Neural cell (in vitro differentiated cells): ENCODE results near the gene SIGLEC15. TPM values are rescaled to one million over a fixed set of nuclear protein-coding genes. Genes with fewer than 3 reads are reported as not detected.

Experiments
- H2AFZ ChIP-seq: fragments of 200-600, 300-800 bp; sonication (generic), shearing (Covaris generic); 2 replicates; pipeline ENCODE4 v1.6.0; 2014; ENCODE audit warnings: low read depth, mild to moderate bottlenecking, antibody characterized with exemption, low read length, moderate library complexity
- H3F3A ChIP-seq: fragments of 200-600 bp; shearing (Covaris generic); 2 replicates; pipeline ENCODE4 v1.6.1; 2016; ENCODE audit warnings: mild to moderate bottlenecking, moderate library complexity, mixed read lengths, antibody characterized with exemption, low read length; ENCODE audit not compliant: insufficient read depth, poor library complexity, severe bottlenecking
- H3K27ac ChIP-seq: fragments of 200-600, 300-800 bp; sonication (generic), shearing (Covaris generic); 2 replicates; pipeline ENCODE4 v1.5.1; 2014; ENCODE audit warnings: mild to moderate bottlenecking, low read length, moderate library complexity
- H3K27me3 ChIP-seq: fragments of 300-800, 200-600 bp; sonication (generic), shearing (Covaris generic); 2 replicates; pipeline ENCODE4 v1.6.0; 2014; ENCODE audit warnings: mild to moderate bottlenecking, low read depth, low read length, moderate library complexity; ENCODE audit not compliant: insufficient read depth
- H3K36me3 ChIP-seq: fragments of 300-800, 200-600 bp; sonication (generic), shearing (Covaris generic); 2 replicates; pipeline ENCODE4 v1.5.1; 2014; ENCODE audit warnings: mild to moderate bottlenecking, antibody characterized with exemption, low read length, moderate library complexity; ENCODE audit not compliant: insufficient read depth
- H3K4me2 ChIP-seq: fragments of 300-800, 200-600 bp; sonication (generic), shearing (Covaris generic); 2 replicates; pipeline ENCODE4 v1.6.0; 2014; ENCODE audit warnings: mild to moderate bottlenecking, low read length
- H3K4me3 ChIP-seq: fragments of 300-800, 200-600 bp; sonication (generic), shearing (Covaris generic); 2 replicates; pipeline ENCODE4 v1.5.1; 2014; ENCODE audit warnings: mild to moderate bottlenecking, low read length, moderate library complexity
- H3K79me2 ChIP-seq: fragments of 200-600 bp; shearing (Covaris generic); replicated peaks from 2 replicates; pipeline ENCODE4 v1.6.0; 2014; ENCODE audit warnings: mild to moderate bottlenecking, low read length, moderate library complexity; ENCODE audit not compliant: insufficient read depth
- H3K9ac ChIP-seq: fragments of 300-800, 200-600 bp; sonication (generic), shearing (Covaris generic); 2 replicates; pipeline ENCODE4 v1.6.1; 2016; ENCODE audit warnings: mild to moderate bottlenecking, low read length, mixed read lengths
- H3K9me2 ChIP-seq: fragments of 200-600 bp; shearing (Covaris generic); 2 replicates; pipeline ENCODE4 v1.6.1; 2016; ENCODE audit warnings: mild to moderate bottlenecking, low read length, mixed read lengths; ENCODE audit not compliant: insufficient read depth
- H3K9me3 ChIP-seq: fragments of 200-600, 300-800 bp; sonication (generic), shearing (Covaris generic); 2 replicates; pipeline ENCODE4 v1.6.1; 2016; ENCODE audit warnings: mild to moderate bottlenecking, mixed run types, low read length, moderate library complexity, mixed read lengths
- H4K20me1 ChIP-seq: fragments of 200-600 bp; shearing (Covaris generic); 2 replicates; pipeline ENCODE4 v1.6.1; 2016; ENCODE audit warnings: mild to moderate bottlenecking, mixed run types; ENCODE audit not compliant: insufficient read depth
- CTCF ChIP-seq: fragments of 450-650 bp; IDR thresholded peaks from 2 replicates; pipeline ENCODE4 v1.5.1; 2014; ENCODE audit warnings: antibody characterized with exemption, mild to moderate bottlenecking, moderate library complexity; ENCODE audit not compliant: poor library complexity, severe bottlenecking
- EP300 ChIP-seq: fragments of 450-650 bp; conservative IDR thresholded peaks from 2 replicates; pipeline ENCODE4 v1.6.1; 2014; ENCODE audit warnings: antibody characterized with exemption, mild to moderate bottlenecking, moderate library complexity; ENCODE audit not compliant: poor library complexity, severe bottlenecking
- EZH2 ChIP-seq: fragments of 200-600, 300-800 bp; shearing (Covaris generic), sonication (generic); IDR thresholded peaks from 2 replicates; pipeline ENCODE4 v1.6.1; 2014; ENCODE audit warnings: antibody characterized with exemption, low read length, borderline replicate concordance, mild to moderate bottlenecking; ENCODE audit not compliant: insufficient read depth, poor library complexity, severe bottlenecking
- MXI1 ChIP-seq: fragments of 450-650 bp; conservative IDR thresholded peaks from 2 replicates; pipeline ENCODE4 v1.6.1; 2014; ENCODE audit warnings: antibody characterized with exemption, mild to moderate bottlenecking; ENCODE audit not compliant: poor library complexity, severe bottlenecking
- POLR2AphosphoS5 ChIP-seq: IDR thresholded peaks from 2 replicates; pipeline ENCODE4 v1.6.1; 2012
- RAD21 ChIP-seq: fragments of 450-650 bp; conservative IDR thresholded peaks from 2 replicates; pipeline ENCODE4 v1.6.1; 2014; ENCODE audit warnings: antibody characterized with exemption, mild to moderate bottlenecking, moderate library complexity
- REST ChIP-seq: IDR thresholded peaks from 2 replicates; pipeline ENCODE4 v1.6.1; 2012; ENCODE audit warnings: borderline replicate concordance
- SMC3 ChIP-seq: fragments of 450-650 bp; conservative IDR thresholded peaks from 2 replicates; pipeline ENCODE4 v1.6.1; 2014; ENCODE audit warnings: antibody characterized with exemption, mild to moderate bottlenecking, moderate library complexity; ENCODE audit not compliant: poor library complexity
- polyA plus RNA-seq: library from polyadenylated mRNA; depleted of rRNA; stranded (reverse); fragments of >200 nt; gene quantifications from 2 replicates; pipeline ENCODE4 v1.2.3, GENCODE V29; 2014

Gene SIGLEC15
- polyA plus RNA-seq, 1 donor from 2014 or later, result not detected

GRCh38 chr18:45854036-45854586 lies 28.6 kb downstream of the SIGLEC15 start:
- Histone ChIP-seq H3K27me3 (no peaks in the 10 kb centered on the region), H3F3A (no peaks in the 10 kb centered on the region), H3K9me2 (no peaks in the 10 kb centered on the region), H4K20me1 (no peaks in the 10 kb centered on the region), H3K9ac (no peak overlapping the region), H2AFZ (no peak overlapping the region), H3K79me2 (no peaks in the 10 kb centered on the region), H3K9me3 (no peaks in the 10 kb centered on the region), H3K4me3 (no peak overlapping the region), H3K27ac (no peak overlapping the region), H3K36me3 (peaks cover 5% of the 10 kb centered on the region), H3K4me2 (no peak overlapping the region)
- TF ChIP-seq RAD21 (no peak), EP300 (no peak), EZH2 (no peak)

GRCh38 chr18:45856531-45856930 lies 31.1 kb downstream of the SIGLEC15 start:
- Histone ChIP-seq H3K4me3 (no peak overlapping the region), H3K9me3 (no peaks in the 10 kb centered on the region), H3K4me2 (no peak overlapping the region), H3K27me3 (no peaks in the 10 kb centered on the region), H3F3A (no peaks in the 10 kb centered on the region), H4K20me1 (no peaks in the 10 kb centered on the region), H2AFZ (no peak overlapping the region), H3K79me2 (no peaks in the 10 kb centered on the region), H3K27ac (no peak overlapping the region), H3K36me3 (peaks cover 5% of the 10 kb centered on the region), H3K9ac (no peak overlapping the region), H3K9me2 (no peaks in the 10 kb centered on the region)
- TF ChIP-seq REST (no peak), CTCF (no peak), MXI1 (no peak), EP300 (no peak), POLR2AphosphoS5 (no peak), EZH2 (no peak), RAD21 (no peak), SMC3 (no peak)

GRCh38 chr18:45859334-45859733 lies 33.9 kb downstream of the SIGLEC15 start:
- Histone ChIP-seq H3K9ac (no peak overlapping the region), H3K4me2 (no peak overlapping the region), H2AFZ (no peak overlapping the region), H3K27ac (no peak overlapping the region), H3K9me2 (no peaks in the 10 kb centered on the region), H3K9me3 (no peaks in the 10 kb centered on the region), H3K27me3 (no peaks in the 10 kb centered on the region), H3K79me2 (no peaks in the 10 kb centered on the region), H4K20me1 (no peaks in the 10 kb centered on the region), H3K36me3 (peaks cover 6% of the 10 kb centered on the region), H3K4me3 (no peak overlapping the region), H3F3A (no peaks in the 10 kb centered on the region)
- no peak for TF ChIP-seq EZH2
- TF ChIP-seq POLR2AphosphoS5, result no peak
